Pancreas (tissue), 10 donors: ENCODE data around the gene WNT16. TPM values are rescaled to one million over a fixed set of nuclear protein-coding genes. Genes with fewer than 3 reads are reported as not detected.

Experiments
- ATAC-seq, 4 donors: fragments of 200-7000 bp; cut with Tn5 transposase; one replicate each; pipeline versions ENCODE4 v1.8.0 to v1.9.1; 2020; ENCODE audit warnings: mild to moderate bottlenecking in 4 of 4, moderate library complexity in 4 of 4
- DNase-seq, 6 donors: peaks; one replicate each; pipeline ENCODE4 v3.0.0-alpha.2; 2020
- FAIRE-seq: peaks from 2 replicates; lab custom pipeline; 2012; peaks lifted over from hg19 to GRCh38; lab: Jason Lieb, UNC
- H3K27ac ChIP-seq, 4 donors: fragments of 200-600 bp; sonication (generic); 1 replicate in 3 of 4; 2 replicates in 1 of 4; pipeline versions ENCODE4 v1.5.0 to v1.8.0; 2020
- H3K27me3 ChIP-seq, 4 donors: fragments of 200-600 bp; one replicate each; pipeline ENCODE4 v1.8.0; 2021
- H3K36me3 ChIP-seq, 3 donors: fragments of 200-600 bp; sonication (generic) in 1 of 3; one replicate each; pipeline versions ENCODE4 v1.5.0 to v1.8.0; 2020 to 2021
- H3K4me1 ChIP-seq, 3 donors: fragments of 200-600 bp; one replicate each; pipeline ENCODE4 v1.8.0; 2021
- H3K4me3 ChIP-seq, 4 donors: fragments of 200-600 bp; sonication (generic) in 2 of 4; one replicate each; pipeline versions ENCODE4 v1.5.0 to v1.8.0; 2020 to 2021
- H3K9me3 ChIP-seq, 4 donors: fragments of 200-600 bp; one replicate each; pipeline ENCODE4 v1.8.0; 2021
- WGBS, 2 donors: extraction: QIAGEN DNeasy Blood & Tissue Kit; methylation state at CpG; one replicate each; pipeline ENCODE4 v1.1.7; 2013; 5-methylcytosine and 5-hydroxymethylcytosine counted together
- intact Hi-C, 3 donors: fragments of 100-400 bp; cut with DNase I; formaldehyde crosslinking; loops; one replicate each; pipeline versions ENCODE4 v1.11.1 to v1.14.2; 2022
- polyA plus RNA-seq, 2 donors: library from polyadenylated mRNA; stranded (reverse); fragments of 200-250 nt; gene quantifications; one replicate each; pipeline ENCODE4 v1.2.3, GENCODE V29; 2013
- total RNA-seq, 6 donors: library from RNA; stranded (reverse); fragmentation: NEBNext Ultra II Directional in 4 of 6; extraction: Animal tissue kit (Norgen Biotek cat#: 25700) in 4 of 6; gene quantifications; one replicate each; pipeline versions ENCODE4 v1.2.1 to v1.2.4, GENCODE V29; 2021 to 2023
- TF ChIP-seq, protein P1 (sequence below), 4 donors: fragments of 200-600 bp; sonication (generic) in 3 of 4; IDR thresholded peaks; one replicate each; pipeline versions ENCODE4 v1.5.0 to v1.8.0; 2021; ENCODE audit warnings: antibody characterized with exemption in 4 of 4
- donor health status: healthy with polysubstance abuse.
- donor health status: DM: no; HTN: no; CAD: no; lungs with moderate emphysema.
- donor health status: DM: no; HTN: no; CAD: no.
- donor health status: control.
- donor health status: control.
- donor health status: Bipolar disorder and iron deficiency.
- donor health status: DM: yes; HTN: yes; CAD: no.
- donor health status: DM: no; HTN: no; CAD: no.
- donor health status: DM: no; HTN: no; CAD: no.
- donor health status: DM: yes; HTN: yes; CAD: no.

WNT16 gene
- total and polyA plus RNA-seq, 8 donors: 0.05 to 0.06 TPM; not detected in 6

DNA sequence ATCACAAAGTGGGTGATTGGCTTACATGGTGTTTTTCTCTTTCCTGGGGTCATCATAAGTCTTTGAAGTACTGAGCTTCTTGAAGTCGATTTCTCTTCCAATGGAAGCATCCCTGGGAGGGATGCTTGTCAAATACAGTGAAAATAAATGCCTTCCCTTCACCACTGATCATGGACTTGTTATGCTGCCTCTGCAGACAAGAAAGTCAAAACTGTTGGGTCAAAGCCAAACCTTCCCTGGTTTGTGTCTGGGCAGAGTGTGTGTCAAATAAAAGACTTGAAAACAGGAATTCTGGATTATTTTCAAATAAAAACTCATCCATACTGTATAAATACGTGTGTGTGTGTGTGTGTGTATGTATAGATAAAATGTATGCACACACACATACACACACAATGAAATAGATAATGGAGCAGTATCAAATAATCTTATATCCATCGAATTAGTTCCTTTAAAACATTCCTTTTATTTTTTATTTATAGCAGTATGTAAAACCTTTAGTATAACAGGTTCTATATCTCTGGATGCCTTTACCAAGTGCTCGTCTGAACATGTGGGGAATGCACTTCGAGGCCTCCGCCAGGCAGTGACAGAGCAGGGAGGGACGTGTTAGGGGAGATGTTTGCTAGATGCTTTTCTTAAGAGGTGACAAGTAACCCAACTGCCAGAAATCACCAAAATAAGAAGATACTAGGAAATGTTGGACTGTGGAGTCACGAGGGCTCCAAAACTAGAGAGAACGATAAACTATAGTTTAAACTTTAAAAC lies 27.2 kb upstream of the WNT16 start:
- Histone ChIP-seq H3K27ac (no peak overlapping the region), H3K27me3 (no peaks in the 10 kb centered on the region), H3K4me3 (no peak overlapping the region), H3K4me1 (no peaks in the 10 kb centered on the region), H3K9me3 (no peaks in the 10 kb centered on the region), H3K36me3 (no peaks in the 10 kb centered on the region)
- TF ChIP-seq, protein P1, sequence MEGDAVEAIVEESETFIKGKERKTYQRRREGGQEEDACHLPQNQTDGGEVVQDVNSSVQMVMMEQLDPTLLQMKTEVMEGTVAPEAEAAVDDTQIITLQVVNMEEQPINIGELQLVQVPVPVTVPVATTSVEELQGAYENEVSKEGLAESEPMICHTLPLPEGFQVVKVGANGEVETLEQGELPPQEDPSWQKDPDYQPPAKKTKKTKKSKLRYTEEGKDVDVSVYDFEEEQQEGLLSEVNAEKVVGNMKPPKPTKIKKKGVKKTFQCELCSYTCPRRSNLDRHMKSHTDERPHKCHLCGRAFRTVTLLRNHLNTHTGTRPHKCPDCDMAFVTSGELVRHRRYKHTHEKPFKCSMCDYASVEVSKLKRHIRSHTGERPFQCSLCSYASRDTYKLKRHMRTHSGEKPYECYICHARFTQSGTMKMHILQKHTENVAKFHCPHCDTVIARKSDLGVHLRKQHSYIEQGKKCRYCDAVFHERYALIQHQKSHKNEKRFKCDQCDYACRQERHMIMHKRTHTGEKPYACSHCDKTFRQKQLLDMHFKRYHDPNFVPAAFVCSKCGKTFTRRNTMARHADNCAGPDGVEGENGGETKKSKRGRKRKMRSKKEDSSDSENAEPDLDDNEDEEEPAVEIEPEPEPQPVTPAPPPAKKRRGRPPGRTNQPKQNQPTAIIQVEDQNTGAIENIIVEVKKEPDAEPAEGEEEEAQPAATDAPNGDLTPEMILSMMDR (IDR thresholded peaks at IDR 0.05): no peak
- ATAC-seq: no peak
- WGBS, 2 donors: 72 to 75% methylated on average over 9 of the region's 9 CpGs
- FAIRE-seq: no peak
- no peak for DNase-seq
- intact Hi-C loops: no loop called here

DNA sequence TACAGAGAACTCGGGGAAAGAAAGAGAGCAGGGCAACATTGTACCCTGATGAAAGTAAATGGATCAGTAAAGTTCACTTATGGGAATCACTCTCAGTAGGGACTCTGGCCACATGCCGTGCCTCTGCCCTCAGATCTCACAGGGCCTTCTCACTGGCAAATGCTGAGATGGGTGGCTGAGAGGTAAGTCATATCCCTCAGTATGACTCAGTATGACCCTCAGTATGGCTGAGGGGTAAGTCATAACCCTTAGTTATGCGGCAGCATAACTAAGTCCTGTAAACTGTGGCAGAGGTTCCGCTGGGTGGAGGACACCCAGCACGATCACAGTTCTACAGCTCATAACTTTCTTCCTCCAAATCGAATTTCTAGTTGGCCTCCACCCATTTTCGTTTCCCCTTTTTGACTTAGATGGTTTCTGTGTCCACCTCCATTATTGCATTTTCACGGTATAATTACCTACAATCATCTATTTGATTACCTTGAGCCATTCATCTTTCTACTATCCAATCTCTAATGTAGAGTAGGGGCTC lies 26.5 kb upstream of the WNT16 start:
- intact Hi-C loops: no loop called here
- H3K36me3 ChIP-seq: no peaks in the 10 kb centered on the region
- TF ChIP-seq, protein P1 (IDR thresholded peaks at IDR 0.05): no peak
- H3K27ac ChIP-seq: no peak overlapping the region
- 80 to 87% methylated on average over 8 of the region's 8 CpGs for WGBS, 2 donors
- H3K9me3 ChIP-seq: no peaks in the 10 kb centered on the region
- no peaks in the 10 kb centered on the region for H3K4me1 ChIP-seq
- ATAC-seq (no peak), DNase-seq (no peak), FAIRE-seq (no peak)
- no peaks in the 10 kb centered on the region for H3K27me3 ChIP-seq
- no peak overlapping the region for H3K4me3 ChIP-seq

DNA sequence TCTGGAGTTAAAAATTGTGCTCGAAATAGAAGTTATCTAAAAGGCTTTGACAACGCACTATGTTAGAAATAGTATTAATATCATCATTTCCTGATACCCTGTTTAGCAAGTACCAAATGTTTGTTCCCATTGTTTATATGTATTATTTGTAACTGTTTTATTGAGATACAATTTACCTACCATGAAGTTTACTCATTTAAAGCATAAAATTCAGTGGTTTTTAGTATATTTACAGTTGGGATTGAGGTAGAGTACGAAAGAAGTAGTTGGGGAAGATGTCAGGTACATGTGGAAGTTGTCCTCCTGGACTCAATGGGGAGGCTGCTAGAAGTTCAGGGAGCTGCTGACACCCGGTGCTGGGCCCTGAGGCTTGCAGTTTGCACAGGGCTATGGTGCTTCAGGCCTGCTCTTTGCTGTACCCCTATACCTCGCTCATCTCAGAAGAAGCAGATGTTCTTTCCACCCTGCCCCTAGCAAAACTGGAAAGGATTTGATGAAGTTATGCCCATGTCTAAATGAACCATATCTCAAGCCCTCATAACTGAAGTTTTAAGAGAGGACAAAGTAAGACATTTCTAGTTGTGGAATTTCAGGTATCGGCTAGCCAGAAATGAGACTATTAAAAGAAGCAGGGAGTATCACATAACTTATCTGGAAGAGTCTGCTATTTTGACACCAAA lies 25.2 kb upstream of the WNT16 start:
- Histone ChIP-seq H3K27me3 (no peaks in the 10 kb centered on the region), H3K4me1 (no peaks in the 10 kb centered on the region), H3K9me3 (no peaks in the 10 kb centered on the region), H3K4me3 (no peak overlapping the region), H3K36me3 (no peaks in the 10 kb centered on the region), H3K27ac (no peak overlapping the region)
- TF ChIP-seq, protein P1 (IDR thresholded peaks at IDR 0.05): no peak
- WGBS, 2 donors: 88 to 92% methylated on average over 6 of the region's 6 CpGs
- FAIRE-seq (no peak), DNase-seq (no peak), ATAC-seq (no peak)
- intact Hi-C loops: no loop called here

DNA sequence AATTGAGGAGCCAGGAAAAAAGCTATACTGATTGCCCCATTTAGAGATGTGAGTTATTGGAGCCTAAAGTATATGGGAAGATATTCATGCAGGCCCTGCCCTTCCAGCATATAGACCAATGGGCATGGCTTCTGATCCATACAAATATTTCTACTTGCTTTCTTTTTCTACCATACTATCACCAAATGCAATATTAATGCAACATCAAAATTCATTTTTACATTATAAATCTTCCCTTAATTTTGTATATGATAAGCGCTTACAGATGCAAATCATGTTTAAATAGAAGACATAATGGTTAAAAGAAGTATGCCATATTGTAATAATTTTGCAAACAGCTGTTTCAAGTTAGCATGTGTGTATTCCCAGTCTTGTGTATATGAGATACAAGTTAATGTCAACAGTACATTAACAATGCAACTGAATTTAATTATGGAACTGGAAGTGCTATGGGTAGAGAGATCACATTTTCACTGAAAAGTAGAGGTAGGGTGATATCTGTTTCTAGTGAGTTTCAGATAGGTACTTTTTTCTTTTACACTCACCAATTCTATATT lies 24.6 kb upstream of the WNT16 start:
- Histone ChIP-seq H3K36me3 (no peaks in the 10 kb centered on the region), H3K27me3 (no peaks in the 10 kb centered on the region), H3K4me3 (no peak overlapping the region), H3K9me3 (no peaks in the 10 kb centered on the region), H3K4me1 (no peaks in the 10 kb centered on the region), H3K27ac (no peak overlapping the region)
- DNase-seq (no peak), ATAC-seq (no peak), FAIRE-seq (no peak)
- TF ChIP-seq, protein P1 (IDR thresholded peaks at IDR 0.05): no peak
- WGBS, 2 donors: 96 to 97% methylated on average over 1 of the region's 1 CpG
- intact Hi-C loops: no loop called here
